22Rv1 (cell line): Measurements from ENCODE around the gene GAS7.

Source experiments
- H3K27ac ChIP-seq: fragments of 450-650 bp; 2 replicates; pipeline ENCODE4 v1.5.1; 2017
- ZFX ChIP-seq: fragments of 450-650 bp; IDR thresholded peaks from 2 replicates; pipeline ENCODE4 v1.6.1; 2017; ENCODE audit warnings: antibody characterized with exemption, borderline replicate concordance
- TF ChIP-seq, protein P1 (sequence below): fragments of 450-650 bp; IDR thresholded peaks from 2 replicates; pipeline ENCODE4 v1.5.1; 2017; ENCODE audit warnings: mild to moderate bottlenecking

Gene GAS7

DNA sequence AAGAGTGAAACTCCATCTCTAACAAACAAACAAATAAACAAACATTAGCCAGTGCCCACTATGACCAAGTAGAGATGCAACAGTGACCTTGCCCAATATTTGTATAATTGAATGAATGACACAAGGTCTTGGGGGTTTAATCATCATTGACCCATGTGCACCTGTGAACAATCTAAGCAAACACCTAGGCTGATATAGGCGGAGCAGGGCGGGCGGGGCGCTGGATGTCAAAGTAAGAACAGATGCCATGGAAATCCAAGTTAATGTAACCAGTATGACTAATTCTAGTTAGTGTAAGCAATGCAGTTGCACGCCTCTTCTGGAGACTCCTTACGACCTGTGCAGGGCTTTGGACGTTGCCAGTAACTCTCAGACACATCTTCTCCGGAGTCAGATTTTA is 310.9 kb downstream of the GAS7 start:
- H3K27ac ChIP-seq: no peak overlapping the region
- no peak for TF ChIP-seq ZFX
- TF ChIP-seq, protein P1, sequence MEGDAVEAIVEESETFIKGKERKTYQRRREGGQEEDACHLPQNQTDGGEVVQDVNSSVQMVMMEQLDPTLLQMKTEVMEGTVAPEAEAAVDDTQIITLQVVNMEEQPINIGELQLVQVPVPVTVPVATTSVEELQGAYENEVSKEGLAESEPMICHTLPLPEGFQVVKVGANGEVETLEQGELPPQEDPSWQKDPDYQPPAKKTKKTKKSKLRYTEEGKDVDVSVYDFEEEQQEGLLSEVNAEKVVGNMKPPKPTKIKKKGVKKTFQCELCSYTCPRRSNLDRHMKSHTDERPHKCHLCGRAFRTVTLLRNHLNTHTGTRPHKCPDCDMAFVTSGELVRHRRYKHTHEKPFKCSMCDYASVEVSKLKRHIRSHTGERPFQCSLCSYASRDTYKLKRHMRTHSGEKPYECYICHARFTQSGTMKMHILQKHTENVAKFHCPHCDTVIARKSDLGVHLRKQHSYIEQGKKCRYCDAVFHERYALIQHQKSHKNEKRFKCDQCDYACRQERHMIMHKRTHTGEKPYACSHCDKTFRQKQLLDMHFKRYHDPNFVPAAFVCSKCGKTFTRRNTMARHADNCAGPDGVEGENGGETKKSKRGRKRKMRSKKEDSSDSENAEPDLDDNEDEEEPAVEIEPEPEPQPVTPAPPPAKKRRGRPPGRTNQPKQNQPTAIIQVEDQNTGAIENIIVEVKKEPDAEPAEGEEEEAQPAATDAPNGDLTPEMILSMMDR: no peak

DNA sequence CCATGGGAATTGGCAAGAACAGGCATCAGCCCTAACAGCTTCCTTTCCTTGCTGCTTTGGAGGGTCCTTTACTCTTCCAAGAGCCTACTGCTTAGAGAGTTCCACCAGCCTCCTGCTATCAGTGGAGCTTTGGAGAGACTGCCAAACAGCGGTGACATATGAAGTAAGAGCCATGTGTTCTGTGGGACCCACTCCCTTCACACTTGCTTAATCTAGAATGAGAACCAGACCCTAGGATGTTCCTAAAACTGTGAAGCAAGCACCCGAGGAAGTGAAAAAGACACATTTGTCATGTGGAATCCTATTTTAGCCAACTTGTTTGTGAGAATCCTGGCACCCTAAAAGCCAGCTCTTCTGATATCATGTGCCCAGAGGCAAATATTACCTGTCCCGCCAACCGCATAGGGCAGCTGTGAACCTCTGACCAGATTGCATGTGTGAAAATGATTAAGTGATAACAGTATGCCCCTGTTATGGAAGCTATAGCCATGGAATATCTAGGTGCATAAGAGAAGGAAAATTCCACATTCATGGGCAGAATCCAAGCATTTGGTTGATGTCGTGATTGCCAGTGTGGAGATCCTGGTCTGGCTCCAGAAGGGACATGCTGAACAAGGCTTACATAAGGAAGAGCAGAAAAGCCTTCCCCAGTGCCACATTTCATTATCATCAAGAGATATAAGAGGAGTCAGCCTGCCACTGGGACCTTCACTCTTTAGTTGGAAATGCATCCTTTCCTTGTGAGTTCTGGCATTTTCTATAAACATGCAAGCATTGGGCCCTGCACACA is 312.1 kb downstream of the GAS7 start:
- H3K27ac ChIP-seq: no peak overlapping the region
- TF ChIP-seq, protein P1: no peak
- no peak for TF ChIP-seq ZFX

DNA sequence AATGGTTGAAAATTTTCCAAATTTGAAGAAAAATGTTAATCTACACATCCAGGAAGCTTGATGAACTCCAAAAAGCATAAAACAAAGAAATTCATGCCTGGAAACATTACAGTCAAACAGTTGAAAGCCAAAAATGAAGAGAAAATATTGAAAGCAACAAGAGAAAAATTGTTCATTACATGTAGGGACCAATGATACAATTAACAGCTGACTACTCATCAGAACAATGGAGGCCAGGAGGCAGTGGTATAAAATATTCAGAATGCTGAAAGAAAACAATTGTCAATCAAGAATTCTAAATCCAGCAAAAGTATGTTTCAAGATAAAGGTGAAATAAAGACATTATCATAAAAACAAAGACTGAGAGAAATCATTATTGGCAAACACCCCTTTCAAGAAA is 315.0 kb downstream of the GAS7 start:
- no peak overlapping the region for H3K27ac ChIP-seq
- TF ChIP-seq, protein P1: no peak
- TF ChIP-seq ZFX: no peak

DNA sequence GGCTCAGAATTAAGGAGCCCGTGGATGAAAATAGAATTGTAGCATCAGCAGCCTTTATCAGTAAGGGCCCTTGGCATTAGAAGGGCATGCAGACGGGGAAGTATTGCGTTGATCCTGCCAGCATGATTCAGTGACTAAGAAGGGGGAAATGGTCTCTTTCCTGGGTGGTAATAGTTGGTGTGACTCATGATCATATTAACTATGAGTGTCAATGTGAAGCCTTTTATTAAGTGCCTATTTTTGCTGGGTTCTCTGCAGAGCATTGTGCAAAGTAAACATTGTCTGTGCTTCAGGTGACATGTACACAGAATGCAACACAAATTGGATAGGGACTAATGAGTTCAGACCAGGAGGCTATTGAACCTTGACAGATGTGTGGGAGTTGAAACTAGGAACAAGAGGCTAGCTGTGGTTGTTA is 317.8 kb downstream of the GAS7 start:
- H3K27ac ChIP-seq: no peak overlapping the region
- TF ChIP-seq ZFX: no peak
- TF ChIP-seq, protein P1: no peak

DNA sequence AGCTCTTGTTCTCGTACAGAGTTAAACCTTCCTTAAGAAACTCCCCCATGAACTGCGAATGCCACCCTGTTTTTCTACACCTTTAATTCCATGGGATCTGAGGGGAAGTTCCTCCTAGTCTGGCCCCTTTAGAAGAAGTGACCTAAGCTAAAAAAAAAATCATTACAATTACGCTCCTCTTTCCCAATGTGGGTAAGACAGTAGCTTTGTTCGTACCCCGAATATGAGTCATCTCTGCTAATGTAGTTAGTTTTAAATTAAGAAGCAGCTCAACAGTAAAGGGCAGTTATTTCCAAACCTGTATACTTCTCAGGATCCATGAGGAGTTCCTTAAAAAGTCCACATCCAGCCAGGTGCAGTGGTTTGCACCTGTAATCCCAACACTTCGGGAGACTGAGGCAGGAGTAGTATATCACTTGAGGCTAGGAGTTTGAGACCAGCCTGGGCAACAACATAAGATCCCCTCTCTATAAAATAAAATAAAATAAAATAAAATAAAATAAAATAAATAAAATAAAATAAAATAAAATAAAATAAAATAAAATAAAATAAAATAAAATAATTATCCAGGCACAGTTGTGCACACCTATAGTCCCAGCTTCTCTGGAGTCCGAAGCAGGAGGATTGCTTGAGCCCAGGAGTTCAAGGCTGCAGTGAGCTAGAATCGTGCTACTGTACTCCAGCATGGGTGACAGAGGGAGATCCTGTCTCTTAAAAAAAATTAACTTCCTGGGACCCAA is 319.4 kb downstream of the GAS7 start:
- H3K27ac ChIP-seq: no peak overlapping the region
- TF ChIP-seq ZFX: no peak
- TF ChIP-seq, protein P1: no peak

DNA sequence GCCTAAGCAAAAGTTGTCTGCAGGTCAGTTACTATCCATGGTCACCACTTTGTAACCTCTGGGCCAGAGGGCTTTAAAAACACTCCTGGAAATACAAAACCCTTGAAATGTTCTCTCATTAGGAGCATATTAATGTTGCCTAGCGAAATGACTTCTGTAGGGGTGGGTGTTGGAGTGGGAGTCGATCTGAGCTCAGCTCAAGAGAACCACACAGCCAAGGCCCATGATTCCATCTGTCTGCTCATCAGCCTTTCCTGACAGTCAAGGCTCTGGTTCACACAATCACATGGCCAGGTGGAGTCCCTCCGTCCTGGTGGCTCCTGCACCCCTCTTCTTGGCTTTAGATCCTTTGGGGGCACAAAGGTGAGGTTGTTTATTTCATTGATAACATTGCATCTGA is 320.1 kb downstream of the GAS7 start:
- no peak for TF ChIP-seq ZFX
- TF ChIP-seq, protein P1: no peak
- H3K27ac ChIP-seq: no peak overlapping the region

DNA sequence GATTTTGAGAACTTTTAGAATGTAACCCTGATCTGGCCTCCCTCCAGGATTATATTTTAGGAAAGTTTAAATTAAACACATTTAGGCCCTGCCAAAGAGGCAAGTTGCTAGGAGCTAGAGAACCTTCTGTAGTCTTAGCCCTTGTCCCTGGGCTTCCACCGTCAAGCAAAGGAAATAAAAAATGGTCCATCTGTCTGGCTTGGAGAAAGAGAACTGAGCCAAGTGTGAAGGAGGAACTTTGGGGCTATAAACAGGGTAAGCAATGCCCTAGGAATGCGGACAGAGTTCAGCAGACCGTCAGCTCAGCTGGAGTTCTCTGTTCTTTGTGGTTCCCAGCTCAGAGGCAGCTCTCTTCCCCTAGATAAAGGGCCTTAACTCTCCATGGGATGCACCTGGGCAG is 323.0 kb downstream of the GAS7 start:
- TF ChIP-seq, protein P1: no peak
- TF ChIP-seq ZFX: no peak
- H3K27ac ChIP-seq: no peak overlapping the region
